ENCODE data around the gene FAM200B.

- no peak for TF ChIP-seq CTCF (conservative IDR thresholded peaks at IDR 0.05; ENCODE audit: low read length)
- no peak for TF ChIP-seq EZH2phosphoT487 (IDR thresholded peaks at IDR 0.05; ENCODE audit: borderline replicate concordance)
These were observed 6.7 kb upstream of the FAM200B start for GRCh38 chr4:15674926-15675325.

All from Loucy (cell line).